Putamen (tissue), 1 donor: Measurements from ENCODE around the gene GPATCH3.
"Not testable (repeated sequence)": the region's sequence is repeated elsewhere in the genome, so short reads cannot be mapped to it uniquely, and the experiment has no call there.

Experiments
- DNase-seq: peaks from one replicate; pipeline ENCODE4 v3.0.0-alpha.2; 2016; ENCODE audit warnings: low spot score

GPATCH3 gene

GRCh38 chr1:26912147-26912490 is 11.9 kb upstream of the GPATCH3 start:
- DNase-seq, result no peak

- no peak for DNase-seq
These were observed 11.3 kb upstream of the GPATCH3 start for GRCh38 chr1:26911399-26912146.

- DNase-seq, result no peak
These were observed 10.3 kb upstream of the GPATCH3 start for GRCh38 chr1:26910343-26911160.

GRCh38 chr1:26909951-26910342 is 9.7 kb upstream of the GPATCH3 start:
- DNase-seq, result no peak

- no peak for DNase-seq
These were observed 7.0 kb upstream of the GPATCH3 start for GRCh38 chr1:26907071-26907917.

- no peak for DNase-seq
These were observed 696 bp upstream of the GPATCH3 start for GRCh38 chr1:26900815-26901511.

GRCh38 chr1:26897351-26897750 is 2.9 kb downstream of the GPATCH3 start:
- DNase-seq, result no peak

- DNase-seq, result no peak
These were observed 6.0 kb downstream of the GPATCH3 start for GRCh38 chr1:26894263-26894662.

GRCh38 chr1:26890467-26890796 is 9.8 kb downstream of the GPATCH3 start:
- no peak for DNase-seq

GRCh38 chr1:26889551-26890466 is 10.5 kb downstream of the GPATCH3 start, which contains the start of gene GPN2:
GPN2 (minus strand) TSS chr1:26890283; CDS start chr1:26890096, 187 bp downstream.
- DNase-seq, result peak; percentile 81

- DNase-seq, result no peak
These were observed 12.0 kb downstream of the GPATCH3 start for GRCh38 chr1:26888231-26888630.

GRCh38 chr1:26887125-26887524 is 13.1 kb downstream of the GPATCH3 start:
- DNase-seq, result no peak

- no peak for DNase-seq
These were observed 17.4 kb downstream of the GPATCH3 start for GRCh38 chr1:26882696-26883463.

- DNase-seq, result not testable (repeated sequence)
These were observed 18.7 kb downstream of the GPATCH3 start for GRCh38 chr1:26881611-26882010.

- no peak for DNase-seq
These were observed 20.5 kb downstream of the GPATCH3 start for GRCh38 chr1:26879793-26880192.

GRCh38 chr1:26877326-26877725 is 22.9 kb downstream of the GPATCH3 start:
- no peak for DNase-seq

- no peak for DNase-seq
These were observed 25.4 kb downstream of the GPATCH3 start for GRCh38 chr1:26874896-26875295.

GRCh38 chr1:26873097-26873496 is 27.2 kb downstream of the GPATCH3 start:
- not testable (repeated sequence) for DNase-seq

GRCh38 chr1:26864610-26865480 is 35.4 kb downstream of the GPATCH3 start:
- peak; percentile 95 for DNase-seq
